IPS-NIHi11 (cell line): ENCODE results near the gene SAT1.

ENCODE experiments used
- DNase-seq: peaks from one replicate; pipeline ENCODE4 v3.0.0; 2012; ENCODE audit warnings: mixed read lengths, low spot score

Gene SAT1

DNA sequence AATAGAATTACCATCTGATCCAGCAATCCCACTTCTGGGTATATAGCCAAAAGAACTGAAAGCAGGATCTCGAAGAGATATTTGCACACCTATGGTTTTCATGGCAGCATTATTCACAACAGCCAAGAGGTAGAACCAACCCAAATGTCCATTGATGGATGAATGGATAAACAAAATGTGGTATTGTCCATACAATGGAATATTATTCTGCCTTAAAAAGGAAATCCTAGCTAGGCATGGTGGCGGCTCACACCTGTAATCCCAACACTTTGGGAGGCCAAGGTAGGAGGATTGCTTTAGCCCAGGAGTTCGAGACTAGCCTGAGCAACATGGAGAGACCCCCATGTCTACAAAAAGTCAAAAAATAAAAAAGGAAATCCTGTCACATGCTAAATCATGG is 27.3 kb downstream of the SAT1 start:
- DNase-seq, result no peak

DNA sequence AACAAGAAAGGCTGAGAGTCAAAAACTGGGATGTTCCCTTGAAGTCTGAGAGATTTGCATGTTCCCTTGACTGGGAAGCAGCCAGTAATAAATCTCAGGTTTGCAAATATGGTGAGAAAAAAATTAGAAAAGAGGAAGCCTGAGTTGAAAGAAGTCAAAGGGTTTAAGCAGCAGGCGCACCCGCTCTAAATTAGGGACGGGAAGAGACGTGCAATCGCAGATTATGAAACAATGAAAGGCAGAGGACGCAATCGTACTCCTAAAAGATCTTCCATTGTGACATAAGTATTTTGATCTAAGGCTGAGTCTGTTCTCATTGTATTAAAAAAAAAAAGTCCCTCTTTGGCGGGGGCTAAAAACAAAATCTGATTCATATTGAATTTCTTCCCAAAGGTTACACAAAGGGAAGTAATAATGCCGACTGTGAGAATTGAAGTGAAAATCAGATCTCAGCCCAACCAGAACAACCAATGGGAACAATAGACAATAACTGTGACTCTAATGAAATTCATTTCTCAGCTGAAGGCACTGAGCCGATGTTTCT is 28.2 kb downstream of the SAT1 start:
- DNase-seq, result no peak

DNA sequence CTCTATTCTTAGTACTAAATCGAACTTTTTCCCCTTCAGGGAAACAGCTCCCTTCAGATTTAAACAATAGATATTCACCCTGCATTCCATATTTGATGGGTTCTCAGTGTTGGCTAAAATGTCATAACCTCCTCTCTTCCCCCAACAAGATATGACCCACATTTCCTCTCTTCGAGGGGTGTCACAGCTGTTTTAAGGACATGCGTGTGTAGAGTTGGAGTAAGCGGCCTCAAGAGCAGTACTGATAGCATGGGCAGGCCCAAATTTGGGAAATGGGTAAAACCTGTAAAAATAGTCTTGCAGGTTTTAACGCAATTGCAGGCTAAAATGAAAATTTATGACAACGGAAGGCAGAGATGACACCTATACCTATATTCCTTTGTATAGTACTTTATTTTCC is 28.7 kb downstream of the SAT1 start:
- no peak for DNase-seq

DNA sequence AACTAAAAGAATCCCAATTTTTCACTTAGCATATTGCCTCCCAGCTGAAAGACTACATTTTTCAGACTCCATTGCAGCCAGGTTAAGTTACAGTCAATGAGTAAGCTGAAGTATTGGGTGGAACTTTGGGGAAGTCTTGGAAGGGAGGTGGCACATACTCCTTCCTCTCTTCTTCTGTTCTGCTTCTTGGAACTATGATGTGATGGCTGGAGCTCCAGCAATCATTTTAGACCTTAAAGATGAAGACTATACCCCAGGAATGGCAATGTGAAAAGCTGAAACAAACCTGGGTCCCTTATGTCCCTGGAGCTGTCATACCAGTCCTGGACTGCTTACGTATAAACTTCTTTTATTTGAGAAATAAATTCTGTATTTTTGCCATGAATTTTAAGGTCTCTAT is 30.8 kb downstream of the SAT1 start:
- DNase-seq, result no peak

DNA sequence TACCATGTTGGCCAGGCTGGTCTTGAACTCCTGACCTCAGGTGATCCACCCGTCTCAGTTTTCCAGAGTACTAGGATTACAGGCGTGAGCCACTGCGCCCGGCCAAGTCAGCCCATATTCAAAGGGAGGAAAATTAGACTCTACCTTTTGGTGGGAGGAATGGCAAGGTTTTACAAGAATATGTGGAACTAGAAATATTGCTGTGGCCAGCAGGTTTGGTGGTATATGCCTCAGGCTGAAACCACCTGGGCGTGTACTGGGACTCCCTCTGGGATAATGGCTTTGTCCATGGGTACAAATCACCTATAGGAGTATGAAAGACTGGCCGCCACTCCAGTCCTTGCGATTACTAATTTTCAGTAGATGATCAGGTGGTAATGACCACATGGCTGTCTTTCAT is 32.4 kb downstream of the SAT1 start:
- no peak for DNase-seq

DNA sequence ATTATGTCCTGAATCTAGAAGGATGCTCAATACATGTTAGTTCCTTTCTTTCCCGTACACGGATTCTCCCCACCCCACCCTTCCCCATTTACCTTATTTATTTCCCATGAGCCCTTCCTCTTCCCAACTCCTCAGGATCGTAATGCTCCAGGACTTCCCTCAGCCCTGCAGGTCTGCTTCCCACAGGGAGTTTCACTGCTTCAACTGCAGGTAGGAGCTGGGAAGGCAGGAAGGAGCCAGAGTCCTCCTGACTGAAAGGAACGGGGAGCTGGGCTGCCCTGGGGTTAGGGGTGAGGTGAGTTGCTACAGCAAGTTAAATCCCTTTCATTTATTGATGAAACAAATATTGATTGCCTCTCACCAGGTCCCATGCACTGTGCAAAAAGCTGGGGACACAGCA is 33.2 kb downstream of the SAT1 start:
- no peak for DNase-seq

DNA sequence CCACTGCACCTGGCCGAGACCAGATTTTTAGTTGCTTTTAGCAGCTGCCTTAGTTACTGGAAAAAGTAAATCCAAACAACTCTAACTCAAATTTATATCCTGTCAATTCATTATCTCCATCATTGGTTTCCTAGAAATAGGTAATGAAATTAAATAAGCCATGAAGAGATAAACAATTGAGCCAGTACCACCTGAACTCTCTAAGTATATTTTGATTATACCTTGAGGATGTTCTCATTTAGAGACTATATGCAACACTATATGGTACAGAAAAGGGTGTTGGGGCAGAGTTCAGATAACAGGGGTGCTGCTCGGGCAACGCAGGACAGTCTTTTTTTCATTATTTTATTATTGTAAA is 35.0 kb downstream of the SAT1 start:
- no peak for DNase-seq

DNA sequence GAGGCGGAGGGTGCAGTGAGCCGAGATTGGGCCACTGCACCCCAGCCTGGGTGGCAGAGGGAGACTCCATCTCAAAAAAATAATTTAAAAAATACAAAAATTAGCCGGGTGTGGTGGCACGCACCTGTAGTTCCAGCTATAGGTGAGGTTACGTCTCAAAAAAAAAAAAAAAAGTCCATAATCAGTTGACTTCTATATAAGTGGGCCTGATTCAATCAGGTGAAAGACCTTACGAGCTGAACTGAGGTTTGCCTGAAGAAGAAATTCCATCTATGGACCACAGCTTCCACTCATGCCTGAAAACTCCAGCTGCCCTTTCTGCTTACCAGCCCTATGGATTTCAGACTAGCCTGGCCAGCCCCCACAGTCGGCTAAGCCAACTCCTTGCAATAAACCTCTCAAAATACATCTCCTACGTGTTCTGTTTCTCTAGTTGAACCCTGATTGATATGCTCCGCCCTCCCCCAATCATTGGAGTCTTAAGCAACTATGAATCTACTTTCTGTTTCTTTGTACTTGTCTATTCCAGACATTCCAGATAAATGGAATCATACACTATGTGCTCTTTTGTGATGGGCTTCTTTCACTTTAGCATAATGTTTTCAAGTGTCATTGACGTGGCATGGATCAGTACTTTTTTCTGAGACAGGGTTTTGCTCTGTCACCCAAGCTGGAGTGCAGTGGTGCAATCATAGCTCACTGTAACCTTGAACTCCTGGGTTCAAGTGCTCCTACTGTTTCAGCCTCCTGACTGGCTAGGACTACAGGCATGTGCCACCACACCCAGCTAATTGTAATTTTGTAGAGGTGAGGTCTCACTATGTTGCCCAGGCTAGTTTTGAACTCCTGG is 36.6 kb downstream of the SAT1 start:
- no peak for DNase-seq

DNA sequence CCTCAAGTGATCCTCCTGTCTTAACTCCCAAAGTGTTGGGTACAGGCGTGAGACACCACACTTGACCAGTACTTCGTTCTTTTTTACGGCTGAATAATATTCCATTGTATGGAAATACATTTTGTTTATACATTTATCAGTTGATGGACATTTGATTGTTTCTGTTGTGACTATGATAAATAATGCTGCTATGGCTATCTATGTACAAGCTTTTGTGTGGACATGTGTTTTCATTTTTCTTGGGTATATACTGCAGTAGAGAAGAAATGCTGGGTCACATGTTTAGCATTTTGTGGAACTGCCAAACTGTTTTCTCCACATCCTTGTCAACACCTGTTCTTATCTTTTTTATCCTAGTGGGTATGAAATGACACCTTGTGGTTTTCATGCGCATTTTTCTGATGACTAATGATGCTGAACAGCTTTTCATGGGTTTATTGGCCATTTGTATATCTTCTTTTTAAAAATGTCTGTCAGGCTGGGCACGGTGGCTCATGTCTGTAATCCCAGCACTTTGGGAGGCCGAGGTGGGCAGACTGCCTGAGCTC is 37.3 kb downstream of the SAT1 start:
- DNase-seq, result no peak

DNA sequence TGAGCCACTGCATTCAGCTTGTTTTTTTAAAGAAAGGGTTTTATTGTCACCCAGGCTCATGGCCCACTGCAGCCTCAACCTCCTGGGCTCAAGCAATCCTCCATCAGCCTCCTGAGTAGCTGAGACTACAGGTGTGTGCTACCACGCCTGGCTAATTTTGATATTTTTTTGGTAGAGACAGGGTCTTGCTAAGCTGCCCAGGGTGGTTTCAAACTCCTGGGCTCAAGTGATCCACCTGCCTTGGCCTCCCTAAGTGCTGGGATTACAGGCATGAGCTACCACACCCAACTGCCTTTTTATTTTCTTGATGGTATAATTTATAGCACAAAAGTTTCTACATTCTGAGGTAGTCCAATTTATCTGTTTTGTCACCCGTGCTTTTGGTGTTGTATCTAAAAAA is 38.9 kb downstream of the SAT1 start:
- no peak for DNase-seq

DNA sequence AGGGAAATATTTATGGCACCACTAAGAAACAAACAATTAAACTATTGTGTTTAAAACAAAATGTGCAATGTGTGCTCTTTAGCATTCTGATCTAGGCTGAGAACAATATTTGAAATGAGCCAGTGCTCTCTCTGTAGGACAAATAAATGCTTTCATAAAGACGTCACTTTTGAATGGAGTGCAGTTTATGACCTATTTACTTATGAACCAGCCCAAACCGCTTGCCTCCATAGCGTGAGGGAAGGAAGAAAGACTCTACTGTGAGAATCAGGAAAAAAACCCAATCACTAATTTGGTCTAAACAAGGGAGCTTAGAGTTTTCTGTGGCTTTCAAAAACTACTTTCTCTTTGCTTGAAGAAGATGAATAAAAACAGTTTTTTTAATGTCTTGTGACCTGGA is 39.4 kb downstream of the SAT1 start:
- no peak for DNase-seq

DNA sequence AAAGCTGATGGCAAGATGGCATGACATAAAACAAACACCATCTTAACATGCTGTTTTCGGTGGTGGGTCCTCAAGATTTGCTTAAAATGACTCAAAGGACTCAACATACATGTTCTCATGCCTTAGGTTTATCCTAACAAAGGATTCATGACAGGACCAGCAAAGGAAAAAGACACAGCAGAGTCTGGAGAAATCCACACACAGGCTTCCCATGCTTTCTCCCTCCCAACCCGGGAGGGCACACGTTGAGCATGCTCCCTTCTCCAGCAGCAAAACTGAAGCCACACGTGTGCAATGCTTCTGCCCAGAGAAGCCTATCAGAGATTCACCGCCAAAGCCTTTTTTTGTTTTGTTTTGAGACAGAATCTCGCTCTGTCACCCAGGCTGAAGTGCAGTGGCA is 39.9 kb downstream of the SAT1 start:
- DNase-seq, result no peak

DNA sequence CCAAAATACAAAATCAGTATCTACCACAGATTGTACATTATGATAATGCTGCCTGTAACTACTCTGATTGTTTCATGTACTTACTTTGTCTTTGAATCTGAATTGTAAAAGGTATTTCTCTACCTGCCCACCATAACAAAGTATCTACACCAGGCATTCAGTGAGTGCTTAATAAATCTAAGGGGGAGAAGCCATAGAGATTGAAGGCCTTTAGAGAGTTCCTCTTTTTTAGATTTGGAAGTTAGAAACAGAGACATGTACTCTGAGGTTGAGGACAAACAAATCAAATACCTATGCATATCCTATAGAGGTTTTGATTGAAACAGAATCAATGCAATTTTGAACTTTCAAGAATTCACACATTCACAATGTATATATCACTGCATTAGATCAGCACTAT is 42.7 kb downstream of the SAT1 start:
- DNase-seq, result no peak

DNA sequence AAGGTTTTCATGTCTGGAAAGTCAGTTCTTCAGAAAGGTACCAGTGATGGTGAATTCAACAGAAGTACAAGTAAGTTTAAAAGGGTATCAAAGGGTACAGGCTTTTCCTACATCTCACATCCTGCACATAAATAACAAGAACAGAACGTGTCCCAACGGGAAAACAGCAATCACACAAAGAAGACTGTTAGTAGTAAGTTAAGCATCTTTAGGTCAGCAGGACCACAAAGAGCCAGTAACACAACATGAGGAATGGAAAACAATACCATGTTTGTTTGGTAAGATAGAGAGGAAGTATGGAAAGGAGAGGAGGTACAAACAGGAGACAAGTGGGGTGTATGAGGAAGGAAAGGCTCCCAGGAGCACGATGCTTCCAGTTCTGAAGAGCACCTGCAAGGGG is 43.2 kb downstream of the SAT1 start:
- no peak for DNase-seq

DNA sequence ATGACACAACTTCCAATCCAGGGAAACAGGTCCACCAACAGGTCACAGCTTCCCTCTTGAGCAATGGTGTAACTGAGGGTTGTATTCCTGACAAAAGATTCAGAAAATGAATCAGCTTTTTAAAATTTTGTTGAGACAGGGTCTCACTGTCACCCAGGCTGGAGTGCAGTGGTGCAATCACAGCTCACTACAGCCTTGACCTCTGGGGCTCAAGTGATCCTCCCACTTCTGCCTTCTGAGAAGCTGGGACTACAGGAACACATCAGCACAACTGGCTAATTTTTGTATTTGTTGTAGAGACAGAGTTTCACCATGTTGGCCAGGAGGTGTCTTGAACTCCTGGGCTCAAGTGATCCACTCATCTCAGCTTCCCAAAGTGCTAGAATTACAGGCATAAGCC is 43.7 kb downstream of the SAT1 start:
- DNase-seq, result no peak

DNA sequence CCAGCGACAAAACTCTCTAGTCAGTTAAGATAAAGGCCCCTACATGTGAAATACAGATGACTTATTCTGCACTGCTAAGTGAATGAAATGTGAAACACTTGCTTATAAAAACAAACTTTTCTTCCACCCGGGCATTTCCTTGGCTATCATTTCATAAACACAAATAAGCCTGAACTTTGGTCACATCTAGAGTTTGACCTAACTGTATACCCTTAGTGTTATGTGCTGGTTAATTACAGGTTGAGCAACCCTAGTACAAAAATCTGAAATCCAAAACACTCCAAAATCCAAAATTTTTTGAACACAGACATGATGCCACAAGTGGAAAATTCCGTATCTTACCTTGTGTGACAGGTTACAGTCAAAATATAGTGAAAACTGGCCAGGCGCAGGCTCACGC is 45.9 kb downstream of the SAT1 start:
- DNase-seq, result no peak

DNA sequence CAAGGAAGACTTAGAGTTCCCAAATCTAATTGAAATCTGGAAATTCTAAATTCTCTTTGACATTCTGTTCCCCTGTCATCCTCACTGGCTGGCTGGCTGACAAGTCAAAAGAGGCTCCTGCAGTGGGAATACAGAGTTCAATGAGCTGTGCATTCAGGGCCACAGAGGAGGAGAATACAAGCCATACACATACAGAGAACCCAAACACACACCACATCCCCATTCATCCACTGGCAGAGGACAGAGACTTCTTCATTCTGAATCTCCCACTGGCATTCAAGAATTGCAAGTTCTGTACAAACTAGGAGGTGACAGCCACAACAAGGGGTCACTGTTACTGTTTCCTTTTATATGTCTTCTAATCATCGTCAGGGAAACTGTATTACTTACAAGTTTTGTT is 49.7 kb downstream of the SAT1 start:
- no peak for DNase-seq
